Measurements from ENCODE around the gene ZNF407. TPM values are rescaled to one million over a fixed set of nuclear protein-coding genes. Genes with fewer than 3 reads are reported as not detected.

The ZNF407 gene
- total RNA-seq, 2 donors from 2014 or later, result 13.0 to 13.9 TPM

- DNase-seq (no peak), ATAC-seq (no peak)
- intact Hi-C loops (cut with DNase I, micrococcal nuclease), result no loop called here
Observed at GRCh38 chr18:74573053-74573452, 24.6 kb upstream of the ZNF407 start.

- intact Hi-C loops (cut with DNase I, micrococcal nuclease), result no loop called here
- ATAC-seq, result no peak
- no peak for DNase-seq
Observed at GRCh38 chr18:74574916-74575315, 22.8 kb upstream of the ZNF407 start.

GRCh38 chr18:74577019-74577418 is 20.7 kb upstream of the ZNF407 start:
- intact Hi-C loops (cut with DNase I, micrococcal nuclease), result no loop called here
- DNase-seq (no peak), ATAC-seq (no peak)

- intact Hi-C loops (cut with DNase I, micrococcal nuclease), result no loop called here
- DNase-seq, result no peak
- ATAC-seq, result no peak
Observed at GRCh38 chr18:74579496-74580065, 18.1 kb upstream of the ZNF407 start.

GRCh38 chr18:74582642-74583041 is 15.0 kb upstream of the ZNF407 start:
- DNase-seq (no peak), ATAC-seq (no peak)
- intact Hi-C loops (cut with DNase I, micrococcal nuclease), result no loop called here

GRCh38 chr18:74587441-74587840 is 10.2 kb upstream of the ZNF407 start:
- DNase-seq (no peak), ATAC-seq (no peak)
- intact Hi-C loops (cut with DNase I, micrococcal nuclease), result no loop called here

GRCh38 chr18:74589021-74589420 is 8.6 kb upstream of the ZNF407 start:
- DNase-seq (no peak), ATAC-seq (no peak)
- intact Hi-C loops (cut with DNase I, micrococcal nuclease), result no loop called here

- intact Hi-C loops (cut with DNase I, micrococcal nuclease), result no loop called here
Observed at GRCh38 chr18:74589811-74590210, 7.9 kb upstream of the ZNF407 start.

GRCh38 chr18:74590671-74591070 is 7.0 kb upstream of the ZNF407 start:
- ATAC-seq (no peak), DNase-seq (no peak)
- intact Hi-C loops (cut with DNase I, micrococcal nuclease), result no loop called here

More at GRCh38 chr18:74589811-74590210, 7.9 kb upstream of the ZNF407 start:
- DNase-seq, result no peak
- ATAC-seq, result no peak

- DNase-seq (no peak), ATAC-seq (no peak)
- intact Hi-C loops (cut with DNase I, micrococcal nuclease), result no loop called here
Observed at GRCh38 chr18:74595431-74595830, 2.2 kb upstream of the ZNF407 start.

- ATAC-seq (peak; percentile 55), DNase-seq (peak; percentile 71 to 84)
- intact Hi-C loops (cut with DNase I, micrococcal nuclease), result no loop called here
Observed at GRCh38 chr18:74597034-74597661, 522 bp upstream of the ZNF407 start.

GRCh38 chr18:74598350-74599001 is 806 bp downstream of the ZNF407 start:
- ATAC-seq, result peak; percentile 51
- DNase-seq, result peak; percentile 61 to 77
- intact Hi-C loops (cut with DNase I, micrococcal nuclease), result no loop called here

GRCh38 chr18:74604361-74604760 is 6.7 kb downstream of the ZNF407 start:
- no peak for DNase-seq
- no peak for ATAC-seq
- intact Hi-C loops (cut with DNase I, micrococcal nuclease), result no loop called here

GRCh38 chr18:74604774-74605173 is 7.1 kb downstream of the ZNF407 start:
- DNase-seq (no peak), ATAC-seq (no peak)
- intact Hi-C loops (cut with DNase I, micrococcal nuclease), result no loop called here

GRCh38 chr18:74608681-74609080 is 11.0 kb downstream of the ZNF407 start:
- no peak for ATAC-seq
- intact Hi-C loops (cut with DNase I, micrococcal nuclease), result no loop called here
- no peak for DNase-seq

GRCh38 chr18:74609535-74609934 is 11.9 kb downstream of the ZNF407 start:
- no peak for DNase-seq
- intact Hi-C loops (cut with DNase I, micrococcal nuclease), result no loop called here
- ATAC-seq, result no peak

- no peak for ATAC-seq
- DNase-seq, result no peak
- intact Hi-C loops (cut with DNase I, micrococcal nuclease), result no loop called here
Observed at GRCh38 chr18:74610051-74610615, 12.5 kb downstream of the ZNF407 start.

GRCh38 chr18:74610860-74611259 is 13.2 kb downstream of the ZNF407 start:
- ATAC-seq (no peak), DNase-seq (no peak)
- intact Hi-C loops (cut with DNase I, micrococcal nuclease), result no loop called here

- intact Hi-C loops (cut with DNase I, micrococcal nuclease), result no loop called here
- DNase-seq, result no peak
- ATAC-seq, result no peak
Observed at GRCh38 chr18:74611765-74612164, 14.1 kb downstream of the ZNF407 start.

GRCh38 chr18:74613381-74613780 is 15.7 kb downstream of the ZNF407 start:
- no peak for DNase-seq
- ATAC-seq, result no peak
- intact Hi-C loops (cut with DNase I, micrococcal nuclease), result no loop called here

Data from left colon (tissue), 2 donors.